Astrocyte of the cerebellum (primary cell): ENCODE results near the gene ORAI3.
A peak's percentile ranks its signal among the peaks of the same experiment; 100 is the strongest.

Experiments used
- DNase-seq: peaks from one replicate; pipeline ENCODE4 v3.0.0-alpha.2; 2011; ENCODE audit warnings: low read depth
- H3K4me3 ChIP-seq: 2 replicates; pipeline ENCODE4 v1.5.1; 2011; ENCODE audit warnings: mild to moderate bottlenecking, low read depth, low read length, moderate library complexity
- CTCF ChIP-seq: IDR thresholded peaks from 2 replicates; pipeline ENCODE4 v1.5.1; 2012; ENCODE audit warnings: low read length, low read depth, moderate library complexity, mild to moderate bottlenecking; ENCODE audit errors: missing control alignments
- in situ Hi-C: cut with HindIII; loops from 2 replicates; pipeline ENCODE4 v1.10.0; 2017; ENCODE audit warnings: low sequenced_read_pairs

The ORAI3 gene

DNA sequence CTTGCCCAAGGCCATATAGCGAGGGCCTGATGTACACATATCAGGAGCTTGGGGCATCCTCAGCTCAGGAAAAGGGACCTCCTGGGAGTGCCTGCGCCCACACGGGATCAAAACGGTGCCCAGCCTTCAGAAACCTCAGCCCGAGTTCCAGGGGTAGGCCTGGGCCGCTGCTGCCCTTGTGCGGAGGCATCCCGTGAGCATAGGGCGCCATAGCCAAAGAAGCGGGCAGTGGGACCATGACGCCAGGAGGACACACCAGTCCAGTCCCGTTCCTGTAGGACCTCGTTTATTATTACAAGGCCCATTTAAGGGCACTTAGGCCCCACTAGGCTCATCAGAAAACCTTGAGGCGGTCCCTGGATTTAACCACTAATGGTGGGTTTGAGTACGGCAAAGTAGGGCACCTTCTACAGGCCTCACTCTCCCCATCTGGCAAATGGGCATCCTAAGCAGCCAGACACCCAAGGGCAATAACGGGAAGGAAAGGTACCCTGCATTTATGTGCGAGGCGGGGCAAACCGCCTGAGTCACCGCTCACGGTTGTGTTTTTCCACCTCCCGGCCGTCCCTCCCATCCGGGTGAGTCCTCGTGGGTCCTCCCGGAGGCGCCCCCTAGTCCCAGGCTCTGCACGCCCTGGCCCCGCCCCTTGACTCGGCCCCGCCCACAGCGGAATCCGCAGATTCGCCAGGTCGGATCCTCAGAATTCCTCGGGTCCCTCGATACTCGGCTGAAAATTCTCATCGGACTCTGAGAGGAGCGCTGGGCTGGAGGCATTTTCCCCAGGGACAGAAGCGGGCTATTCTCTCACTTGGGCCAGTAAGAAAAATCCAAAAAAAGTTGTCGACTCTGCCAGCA lies 8.0 kb downstream of the ORAI3 start:
- H3K4me3 ChIP-seq, result peak overlapping the region; percentile 82
- in situ Hi-C loops, result no loop called here
- TF ChIP-seq CTCF, result peak; percentile 34
- DNase-seq, result peak; percentile 48

GRCh38 chr16:30957456-30958174 lies 8.7 kb downstream of the ORAI3 start, which contains the start of gene SETD1A:
TSS of gene SETD1A (plus strand) at chr16:30957754. CDS start at chr16:30958732, 978 bp downstream.
- peak; percentile 89 for DNase-seq
- in situ Hi-C loops, result no loop called here
- TF ChIP-seq CTCF, result no peak
- H3K4me3 ChIP-seq, result peak within 1 kb of the TSS; percentile 82

- H3K4me3 ChIP-seq, result peak overlapping the region; percentile 82
- no peak for TF ChIP-seq CTCF
- no peak for DNase-seq
- in situ Hi-C loops, result no loop called here
Measured at GRCh38 chr16:30958175-30959079, 9.6 kb downstream of the ORAI3 start.

- no peak for DNase-seq
- in situ Hi-C loops, result no loop called here
- TF ChIP-seq CTCF, result no peak
- no peak overlapping the region for H3K4me3 ChIP-seq
Measured at GRCh38 chr16:30961384-30961783, 12.5 kb downstream of the ORAI3 start.

- no peak for DNase-seq
- TF ChIP-seq CTCF, result no peak
- in situ Hi-C loops, result no loop called here
- no peak overlapping the region for H3K4me3 ChIP-seq
Measured at GRCh38 chr16:30963925-30964511, 15.2 kb downstream of the ORAI3 start.

DNA sequence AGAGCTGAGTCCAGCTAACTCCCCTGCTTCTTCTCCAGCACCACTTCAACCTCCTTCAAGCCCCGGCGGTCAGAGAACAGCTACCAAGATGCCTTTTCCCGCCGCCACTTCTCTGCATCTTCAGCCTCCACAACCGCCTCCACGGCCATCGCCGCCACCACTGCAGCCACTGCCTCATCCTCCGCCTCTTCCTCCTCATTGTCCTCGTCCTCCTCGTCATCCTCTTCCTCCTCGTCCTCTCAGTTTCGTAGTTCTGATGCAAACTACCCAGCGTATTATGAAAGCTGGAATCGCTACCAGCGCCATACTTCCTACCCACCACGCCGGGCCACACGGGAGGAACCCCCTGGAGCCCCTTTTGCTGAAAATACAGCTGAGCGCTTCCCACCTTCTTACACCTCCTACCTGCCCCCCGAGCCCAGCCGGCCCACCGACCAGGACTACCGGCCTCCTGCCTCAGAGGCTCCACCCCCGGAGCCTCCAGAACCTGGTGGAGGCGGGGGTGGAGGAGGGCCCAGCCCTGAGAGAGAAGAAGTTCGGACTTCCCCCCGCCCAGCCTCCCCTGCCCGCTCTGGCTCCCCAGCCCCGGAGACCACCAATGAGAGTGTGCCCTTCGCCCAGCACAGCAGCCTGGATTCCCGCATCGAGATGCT lies 15.8 kb downstream of the ORAI3 start:
- in situ Hi-C loops, result no loop called here
- no peak for TF ChIP-seq CTCF
- no peak for DNase-seq
- no peak overlapping the region for H3K4me3 ChIP-seq
